ENCODE measurements around the gene AVEN. TPM values are rescaled to one million over a fixed set of nuclear protein-coding genes. Genes with fewer than 3 reads are reported as not detected.
"Not testable (repeated sequence)": the region's sequence is repeated elsewhere in the genome, so short reads cannot be mapped to it uniquely, and the experiment has no call there.

Gene AVEN
- total and polyA plus RNA-seq, 2 donors from 2014 or later, result 6.4 to 7.1 TPM

DNA sequence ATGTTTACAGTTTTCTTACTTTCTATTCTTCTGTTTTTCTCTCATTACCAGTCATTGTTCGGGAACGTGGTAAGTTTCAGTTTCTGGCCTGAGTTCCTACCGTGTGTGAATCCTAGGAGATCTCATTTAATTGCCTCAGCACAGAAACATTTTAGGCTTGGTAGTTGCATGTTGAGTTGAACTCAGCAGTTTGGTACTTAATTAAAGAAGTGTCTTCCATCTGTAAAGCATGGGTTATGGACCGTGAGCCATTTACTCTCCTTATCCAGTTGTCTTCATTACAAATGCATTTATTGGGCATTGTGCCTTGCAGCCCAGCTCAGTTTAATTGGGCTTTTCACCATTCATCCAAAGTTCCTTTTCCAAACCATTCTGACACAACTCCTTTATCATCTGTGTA, 212.8 kb downstream of the AVEN start:
- peaks cover 0 to 3% (median 0%) of the 10 kb centered on the region in 3 donors for H3K9me3 ChIP-seq (ENCODE audit: control insufficient read depth in 2 of 3, insufficient read depth in 1 of 3, low read length in 3 of 3)
- no peak overlapping the region for H3K9ac ChIP-seq (ENCODE audit: low read length in 3 of 3)
- H3K27ac ChIP-seq (ENCODE audit: low read depth in 2 of 2, low read length in 2 of 2), result no peak overlapping the region
- no peak for FAIRE-seq
- intact Hi-C loops (cut with DNase I), result no loop called here
- TF ChIP-seq CTCF (IDR thresholded peaks at IDR 0.05; ENCODE audit: borderline replicate concordance, extremely low read depth, insufficient read depth), result no peak
- no peak overlapping the region for H3K4me3 ChIP-seq (ENCODE audit: low read length in 3 of 3)
- no peaks in the 10 kb centered on the region for H3K4me1 ChIP-seq (ENCODE audit: control insufficient read depth in 2 of 3, insufficient read depth in 2 of 3, low read depth in 1 of 3, low read length in 3 of 3)
- no peaks in the 10 kb centered on the region for H3K27me3 ChIP-seq (ENCODE audit: control insufficient read depth, insufficient read depth, low read length)
- H3K36me3 ChIP-seq (ENCODE audit: control insufficient read depth in 2 of 3, insufficient read depth in 3 of 3, low read length in 3 of 3), result no peaks in the 10 kb centered on the region
- no peak for DNase-seq

DNA sequence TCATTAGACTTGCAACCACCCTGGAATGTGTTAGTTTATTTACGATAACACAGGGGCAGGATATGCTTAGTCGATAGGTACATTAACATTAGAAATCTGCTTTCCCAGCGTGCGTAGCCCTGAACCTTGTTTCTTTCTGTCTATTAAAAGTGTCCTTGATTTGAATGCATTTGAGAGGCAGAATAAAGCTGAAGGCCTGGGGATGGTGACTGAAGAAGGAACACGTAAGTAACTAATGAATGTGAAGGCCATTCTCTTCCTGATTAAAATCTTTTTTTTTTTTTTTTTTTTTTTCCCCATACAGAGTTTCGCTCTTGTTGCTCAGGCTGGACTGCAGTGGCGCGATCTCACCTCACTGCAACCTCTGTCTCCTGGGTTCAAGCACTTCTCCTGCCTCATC, 213.6 kb downstream of the AVEN start:
- H3K36me3 ChIP-seq (ENCODE audit: control insufficient read depth in 2 of 3, insufficient read depth in 3 of 3, low read length in 3 of 3), result no peaks in the 10 kb centered on the region
- no peak overlapping the region for H3K27ac ChIP-seq (ENCODE audit: low read depth in 2 of 2, low read length in 2 of 2)
- TF ChIP-seq CTCF (IDR thresholded peaks at IDR 0.05; ENCODE audit: borderline replicate concordance, extremely low read depth, insufficient read depth), result no peak
- DNase-seq (no peak), FAIRE-seq (no peak)
- H3K9me3 ChIP-seq (ENCODE audit: control insufficient read depth in 2 of 3, insufficient read depth in 1 of 3, low read length in 3 of 3), result peaks cover 0 to 3% (median 0%) of the 10 kb centered on the region in 3 donors
- no peak overlapping the region for H3K9ac ChIP-seq (ENCODE audit: low read length in 3 of 3)
- no peak overlapping the region for H3K4me3 ChIP-seq (ENCODE audit: low read length in 3 of 3)
- no peaks in the 10 kb centered on the region for H3K4me1 ChIP-seq (ENCODE audit: control insufficient read depth in 2 of 3, insufficient read depth in 2 of 3, low read depth in 1 of 3, low read length in 3 of 3)
- intact Hi-C loops (cut with DNase I), result no loop called here
- no peaks in the 10 kb centered on the region for H3K27me3 ChIP-seq (ENCODE audit: control insufficient read depth, insufficient read depth, low read length)

DNA sequence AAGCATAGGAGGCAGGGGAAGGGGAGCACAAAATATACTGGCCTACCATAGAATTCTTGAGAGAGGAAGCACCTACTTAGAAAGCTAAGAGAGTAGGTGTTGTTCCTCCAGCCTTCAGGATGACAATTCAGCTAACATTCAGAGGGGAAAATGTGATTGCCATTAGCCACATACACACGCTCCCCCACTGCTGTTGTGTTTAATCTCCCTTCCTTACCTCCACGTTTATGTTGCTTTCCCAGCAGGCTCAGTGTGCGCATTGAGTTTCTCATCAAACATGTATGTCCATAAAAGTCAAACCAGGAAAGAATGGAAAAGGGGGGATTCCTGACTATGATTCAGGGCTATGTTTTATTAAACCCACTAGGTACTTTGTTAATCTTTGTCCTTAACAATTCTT, 215.9 kb downstream of the AVEN start:
- Histone ChIP-seq H3K4me3 (ENCODE audit: low read length in 3 of 3) (no peak overlapping the region), H3K36me3 (ENCODE audit: control insufficient read depth in 2 of 3, insufficient read depth in 3 of 3, low read length in 3 of 3) (no peaks in the 10 kb centered on the region), H3K9me3 (ENCODE audit: control insufficient read depth in 2 of 3, insufficient read depth in 1 of 3, low read length in 3 of 3) (no peaks in the 10 kb centered on the region), H3K27me3 (ENCODE audit: control insufficient read depth, insufficient read depth, low read length) (no peaks in the 10 kb centered on the region), H3K27ac (ENCODE audit: low read depth in 2 of 2, low read length in 2 of 2) (no peak overlapping the region), H3K4me1 (ENCODE audit: control insufficient read depth in 2 of 3, insufficient read depth in 2 of 3, low read depth in 1 of 3, low read length in 3 of 3) (no peaks in the 10 kb centered on the region), H3K9ac (ENCODE audit: low read length in 3 of 3) (no peak overlapping the region)
- no peak for TF ChIP-seq CTCF (IDR thresholded peaks at IDR 0.05; ENCODE audit: borderline replicate concordance, extremely low read depth, insufficient read depth)
- no peak for FAIRE-seq
- no peak for DNase-seq
- intact Hi-C loops (cut with DNase I), result no loop called here

GRCh38 chr15:33822479-33822878, 216.5 kb downstream of the AVEN start:
- H3K27me3 ChIP-seq (ENCODE audit: control insufficient read depth, insufficient read depth, low read length), result no peaks in the 10 kb centered on the region
- FAIRE-seq, result no peak
- no peaks in the 10 kb centered on the region for H3K36me3 ChIP-seq (ENCODE audit: control insufficient read depth in 2 of 3, insufficient read depth in 3 of 3, low read length in 3 of 3)
- no peak overlapping the region for H3K9ac ChIP-seq (ENCODE audit: low read length in 3 of 3)
- intact Hi-C loops (cut with DNase I), result no loop called here
- H3K27ac ChIP-seq (ENCODE audit: low read depth in 2 of 2, low read length in 2 of 2), result no peak overlapping the region
- H3K4me3 ChIP-seq (ENCODE audit: low read length in 3 of 3), result no peak overlapping the region
- DNase-seq, result no peak
- no peaks in the 10 kb centered on the region for H3K4me1 ChIP-seq (ENCODE audit: control insufficient read depth in 2 of 3, insufficient read depth in 2 of 3, low read depth in 1 of 3, low read length in 3 of 3)
- TF ChIP-seq CTCF (IDR thresholded peaks at IDR 0.05; ENCODE audit: borderline replicate concordance, extremely low read depth, insufficient read depth), result no peak
- no peaks in the 10 kb centered on the region for H3K9me3 ChIP-seq (ENCODE audit: control insufficient read depth in 2 of 3, insufficient read depth in 1 of 3, low read length in 3 of 3)

DNA sequence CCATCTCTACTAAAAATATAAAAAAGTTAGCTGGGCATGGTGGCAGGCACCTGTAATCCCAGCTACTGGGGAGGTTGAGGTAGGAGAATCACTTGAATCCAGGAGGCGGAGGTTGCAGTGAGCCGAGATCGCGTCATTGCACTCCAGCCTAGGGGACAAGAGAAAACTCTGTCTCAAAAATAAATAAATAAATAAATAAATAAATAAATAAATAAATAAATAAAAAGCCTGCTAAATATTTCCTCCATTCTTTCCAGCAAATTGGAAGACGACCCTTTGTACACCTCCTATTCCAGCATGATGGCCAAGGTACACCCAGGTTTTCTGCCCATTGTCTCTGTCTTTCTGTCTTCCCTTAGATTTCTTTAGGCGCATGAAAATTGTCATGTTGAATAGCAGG, 219.5 kb downstream of the AVEN start:
- H3K9ac ChIP-seq (ENCODE audit: low read length in 3 of 3); H3K9me3 ChIP-seq (ENCODE audit: control insufficient read depth in 2 of 3, insufficient read depth in 1 of 3, low read length in 3 of 3); FAIRE-seq; intact Hi-C loops (cut with DNase I); H3K36me3 ChIP-seq (ENCODE audit: control insufficient read depth in 2 of 3, insufficient read depth in 3 of 3, low read length in 3 of 3); H3K27me3 ChIP-seq (ENCODE audit: control insufficient read depth, insufficient read depth, low read length); H3K4me3 ChIP-seq (ENCODE audit: low read length in 3 of 3); DNase-seq; H3K4me1 ChIP-seq (ENCODE audit: control insufficient read depth in 2 of 3, insufficient read depth in 2 of 3, low read depth in 1 of 3, low read length in 3 of 3); H3K27ac ChIP-seq (ENCODE audit: low read depth in 2 of 2, low read length in 2 of 2): not testable (repeated sequence)
